Effector memory CD4-positive, alpha-beta T cell (primary cell): ENCODE data around the gene PTPRN.
A peak's percentile ranks its signal among the peaks of the same experiment; 100 is the strongest.
"Not testable (repeated sequence)": the region's sequence is repeated elsewhere in the genome, so short reads cannot be mapped to it uniquely, and the experiment has no call there.

Source experiments
- DNase-seq, 3 donors: peaks; one replicate each; pipeline ENCODE4 v3.0.0-alpha.2; 2020
- H3K27ac ChIP-seq: 2 replicates; pipeline ENCODE4 v1.7.0; 2013; ENCODE audit warnings: mild to moderate bottlenecking, low read length, moderate library complexity; ENCODE audit not compliant: insufficient read depth, poor library complexity, severe bottlenecking
- H3K27me3 ChIP-seq: replicated peaks from 2 replicates; pipeline ENCODE4 v1.7.0; 2013; ENCODE audit warnings: mild to moderate bottlenecking, low read length; ENCODE audit not compliant: insufficient read depth, control insufficient read depth, poor library complexity, severe bottlenecking
- H3K36me3 ChIP-seq: 2 replicates; pipeline ENCODE4 v1.7.0; 2013; ENCODE audit warnings: mild to moderate bottlenecking, low read length, moderate library complexity; ENCODE audit not compliant: control insufficient read depth, insufficient read depth
- H3K4me1 ChIP-seq: 2 replicates; pipeline ENCODE4 v1.7.0; 2013; ENCODE audit warnings: low read length, mild to moderate bottlenecking; ENCODE audit not compliant: control insufficient read depth, insufficient read depth, poor library complexity, severe bottlenecking
- H3K4me3 ChIP-seq: 2 replicates; pipeline ENCODE4 v1.7.0; 2013; ENCODE audit warnings: low read length, low read depth, mild to moderate bottlenecking; ENCODE audit not compliant: insufficient read depth, poor library complexity, severe bottlenecking
- H3K9me3 ChIP-seq: 2 replicates; pipeline ENCODE4 v1.7.0; 2013; ENCODE audit warnings: mild to moderate bottlenecking, low read length, moderate library complexity; ENCODE audit not compliant: control insufficient read depth

PTPRN gene

DNA sequence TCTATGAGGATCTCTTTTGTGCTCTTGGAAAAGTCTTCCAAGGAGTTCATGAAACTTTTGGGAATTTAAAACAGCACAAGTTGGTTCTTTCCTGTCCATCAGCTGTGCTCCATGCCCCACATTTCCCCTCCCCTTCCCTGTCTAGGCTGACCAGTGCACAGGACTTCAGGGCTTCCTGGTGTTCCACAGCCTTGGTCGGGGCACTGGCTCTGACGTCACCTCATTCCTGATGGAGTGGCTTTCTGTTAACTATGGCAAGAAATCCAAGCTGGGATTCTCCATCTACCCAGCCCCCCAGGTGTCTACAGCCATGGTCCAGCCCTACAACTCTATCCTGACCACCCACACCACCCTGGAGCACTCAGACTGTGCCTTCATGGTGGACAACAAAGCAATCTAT lies 38.2 kb downstream of the PTPRN start:
- DNase-seq: no peak
- Histone ChIP-seq H3K27ac (no peak overlapping the region), H3K4me3 (no peak overlapping the region), H3K36me3 (no peaks in the 10 kb centered on the region), H3K9me3 (no peaks in the 10 kb centered on the region), H3K4me1 (no peaks in the 10 kb centered on the region), H3K27me3 (no peaks in the 10 kb centered on the region)

DNA sequence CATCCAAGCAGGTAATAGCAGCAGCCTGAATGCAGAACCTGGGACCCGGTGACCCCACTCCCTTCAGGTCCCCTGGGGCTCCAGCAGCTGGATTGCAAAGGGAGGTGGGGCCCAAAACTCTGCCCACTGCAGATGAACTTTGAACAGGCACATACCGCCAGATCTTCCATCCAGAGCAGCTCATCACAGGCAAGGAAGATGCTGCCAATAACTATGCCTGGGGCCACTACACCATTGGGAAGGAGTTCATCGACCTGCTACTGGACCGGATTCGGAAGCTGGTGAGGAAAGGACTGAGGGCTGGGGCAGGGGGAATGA lies 39.2 kb downstream of the PTPRN start:
- no peaks in the 10 kb centered on the region for H3K36me3 ChIP-seq
- no peaks in the 10 kb centered on the region for H3K27me3 ChIP-seq
- no peaks in the 10 kb centered on the region for H3K9me3 ChIP-seq
- DNase-seq: no peak
- no peaks in the 10 kb centered on the region for H3K4me1 ChIP-seq
- no peak overlapping the region for H3K27ac ChIP-seq
- H3K4me3 ChIP-seq: no peak overlapping the region

DNA sequence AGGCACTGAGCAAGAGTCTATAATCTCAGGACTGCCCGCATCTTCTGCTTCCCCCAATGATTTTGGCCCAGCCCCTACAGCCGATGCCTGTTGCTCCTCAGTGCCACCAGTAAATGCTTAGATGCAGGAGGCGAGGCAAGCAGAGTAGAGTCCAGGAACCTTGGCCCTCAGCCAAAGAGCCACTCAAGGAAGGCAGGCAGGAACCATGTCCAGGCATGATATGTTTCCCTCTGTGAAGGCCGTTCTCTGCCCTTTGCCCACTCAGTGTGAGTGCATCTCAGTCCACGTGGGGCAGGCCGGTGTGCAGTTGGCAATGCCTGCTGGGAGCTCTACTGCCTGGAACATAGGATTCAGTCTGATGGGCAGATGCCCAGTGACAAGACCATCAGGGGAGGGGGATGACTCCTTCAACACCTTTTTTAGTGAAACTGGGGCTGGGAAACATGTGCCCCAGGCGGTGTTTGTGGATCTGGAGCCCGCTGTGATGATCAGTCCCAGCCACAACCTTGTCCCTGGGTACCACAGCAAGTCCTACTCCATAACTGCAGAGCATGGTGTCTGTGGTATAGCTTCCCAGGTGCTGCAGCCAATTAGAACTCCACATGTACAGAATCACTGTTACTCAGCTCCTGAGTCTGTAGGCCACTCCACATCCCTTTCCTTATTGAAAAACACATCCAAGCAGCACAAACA lies 39.7 kb downstream of the PTPRN start:
- no peak overlapping the region for H3K27ac ChIP-seq
- no peaks in the 10 kb centered on the region for H3K27me3 ChIP-seq
- H3K4me1 ChIP-seq: no peaks in the 10 kb centered on the region
- H3K9me3 ChIP-seq: no peaks in the 10 kb centered on the region
- no peaks in the 10 kb centered on the region for H3K36me3 ChIP-seq
- no peak for DNase-seq
- no peak overlapping the region for H3K4me3 ChIP-seq

DNA sequence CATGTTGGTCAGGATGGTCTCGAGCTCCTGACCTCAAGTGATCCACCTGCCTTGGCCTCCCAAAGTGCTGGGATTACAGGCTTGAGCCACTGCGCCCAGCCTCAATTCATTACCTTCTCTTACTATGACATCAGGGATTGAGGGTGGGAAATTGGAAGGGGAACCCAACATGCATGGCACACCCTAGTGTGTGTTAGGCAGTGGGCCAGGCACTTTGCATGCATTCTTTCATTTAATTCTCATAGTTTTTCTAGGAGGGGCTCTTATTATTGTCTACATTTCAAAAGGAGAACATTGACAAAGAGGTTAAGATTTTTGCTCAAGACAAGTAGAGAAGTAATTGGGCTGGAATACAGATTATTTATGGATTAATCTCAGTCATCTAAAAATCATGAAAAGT lies 40.9 kb downstream of the PTPRN start:
- no peak overlapping the region for H3K27ac ChIP-seq
- no peaks in the 10 kb centered on the region for H3K9me3 ChIP-seq
- no peaks in the 10 kb centered on the region for H3K36me3 ChIP-seq
- no peak overlapping the region for H3K4me3 ChIP-seq
- H3K4me1 ChIP-seq: no peaks in the 10 kb centered on the region
- H3K27me3 ChIP-seq: no peaks in the 10 kb centered on the region
- DNase-seq: no peak

DNA sequence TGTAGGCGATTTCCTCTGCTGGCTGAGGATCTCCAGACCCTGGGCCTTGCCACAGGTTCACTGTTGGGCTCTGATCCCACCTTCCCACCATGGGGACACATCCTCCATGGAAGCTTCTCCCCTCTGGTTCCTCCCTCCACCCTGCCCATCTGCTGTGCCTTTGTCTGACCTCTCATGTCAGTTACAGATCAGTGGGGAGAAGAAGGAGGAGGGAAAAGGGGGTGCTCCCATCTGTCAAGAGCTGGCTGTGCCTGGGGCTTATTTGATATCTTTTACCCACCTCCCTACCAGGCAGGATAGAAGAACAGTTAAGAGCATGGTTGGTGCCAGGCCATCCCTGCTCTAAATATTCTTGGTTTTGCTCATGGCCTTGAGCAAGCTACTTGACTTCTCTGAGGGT lies 42.3 kb downstream of the PTPRN start:
- Histone ChIP-seq H3K27ac (no peak overlapping the region), H3K9me3 (no peaks in the 10 kb centered on the region), H3K4me3 (no peak overlapping the region), H3K4me1 (no peaks in the 10 kb centered on the region), H3K36me3 (no peaks in the 10 kb centered on the region), H3K27me3 (no peaks in the 10 kb centered on the region)
- no peak for DNase-seq

DNA sequence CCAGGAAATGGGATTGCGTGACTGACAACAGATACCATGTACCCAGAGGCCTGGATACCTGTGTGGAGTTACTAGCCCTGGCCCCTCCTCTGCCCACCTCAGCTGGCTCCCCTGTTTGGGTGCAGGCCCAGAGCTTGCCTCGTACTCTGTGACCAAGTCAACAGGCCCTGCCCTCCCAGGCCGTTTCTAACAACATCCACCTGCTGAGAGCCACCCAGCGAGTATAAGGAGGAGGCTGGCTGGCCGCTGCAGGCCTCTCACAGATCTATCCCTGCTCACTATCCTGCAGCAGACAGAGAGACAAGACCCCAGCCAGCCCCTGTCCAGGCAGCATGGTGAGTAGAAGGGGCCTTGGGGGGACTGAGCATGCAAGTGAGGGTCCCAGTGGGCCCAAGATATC lies 43.0 kb downstream of the PTPRN start:
- Histone ChIP-seq H3K36me3 (no peaks in the 10 kb centered on the region), H3K4me1 (no peaks in the 10 kb centered on the region), H3K4me3 (no peak overlapping the region), H3K27ac (no peak overlapping the region), H3K27me3 (no peaks in the 10 kb centered on the region), H3K9me3 (no peaks in the 10 kb centered on the region)
- DNase-seq: no peak

DNA sequence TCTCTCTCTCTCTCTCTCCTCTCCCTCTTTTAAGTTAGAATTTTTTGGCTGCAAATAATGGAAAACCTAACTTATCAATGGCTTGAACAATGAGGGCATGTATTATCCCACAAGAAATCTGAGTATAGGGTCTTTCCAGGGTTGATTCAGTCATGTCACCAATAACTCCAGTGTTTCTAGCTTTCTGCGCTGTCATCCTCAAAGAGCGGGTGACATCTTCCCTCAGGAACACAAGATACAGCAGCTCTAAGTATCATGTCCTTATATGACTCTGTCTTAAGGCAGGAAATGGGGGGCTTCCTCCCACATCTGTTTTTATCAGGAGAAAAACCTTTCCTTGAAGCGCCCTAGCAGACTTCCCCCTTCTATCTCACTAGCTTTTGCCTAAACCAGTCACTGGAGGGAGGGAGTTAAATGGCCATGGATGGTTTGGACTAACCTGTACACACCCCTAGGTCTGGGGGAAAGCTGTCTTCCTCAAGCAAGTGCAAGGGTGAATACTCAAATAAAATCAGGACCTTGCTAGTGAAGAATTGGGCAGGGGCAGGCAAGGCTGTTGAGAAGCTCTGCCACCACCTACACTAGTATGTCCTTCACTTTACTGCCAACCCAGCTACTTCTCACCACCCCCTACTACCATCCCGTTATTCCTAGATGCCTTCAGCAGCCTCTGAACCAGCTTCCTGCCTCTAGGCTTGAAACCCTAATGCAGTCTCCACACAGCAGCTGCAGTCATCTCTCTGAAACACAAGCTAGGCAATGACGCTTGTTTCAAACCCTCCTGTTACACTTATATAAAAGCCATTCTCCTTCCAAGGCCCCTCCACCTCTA lies 48.0 kb downstream of the PTPRN start:
- Histone ChIP-seq H3K27me3 (no peaks in the 10 kb centered on the region), H3K4me3 (no peak overlapping the region)
- DNase-seq: no peak

DNA sequence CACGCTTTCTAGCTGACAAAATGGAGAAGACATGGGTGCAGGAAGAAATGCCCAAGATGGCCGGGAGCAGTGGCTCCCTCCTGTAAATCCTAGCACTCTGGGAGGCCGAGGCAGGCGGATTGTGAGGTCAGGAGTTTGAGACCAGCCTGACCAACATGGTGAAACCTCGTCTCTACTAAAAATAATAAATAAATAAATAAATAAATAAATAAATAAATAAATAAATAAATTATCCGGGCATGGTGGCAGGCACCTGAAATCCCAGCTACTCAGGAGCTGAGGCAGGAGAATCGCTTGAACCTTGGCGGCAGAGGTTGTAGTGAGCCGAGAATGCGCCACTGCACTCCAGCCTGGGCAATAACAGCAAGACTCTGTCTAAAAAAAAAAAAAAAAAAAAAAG lies 50.3 kb downstream of the PTPRN start:
- H3K9me3 ChIP-seq, H3K4me3 ChIP-seq, DNase-seq, H3K27me3 ChIP-seq, H3K27ac ChIP-seq, H3K4me1 ChIP-seq, H3K36me3 ChIP-seq: not testable (repeated sequence)

More for the DNA sequence above, 48.0 kb downstream of the PTPRN start:
- H3K36me3 ChIP-seq: no peaks in the 10 kb centered on the region
- no peaks in the 10 kb centered on the region for H3K4me1 ChIP-seq
- H3K27ac ChIP-seq: no peak overlapping the region
- no peaks in the 10 kb centered on the region for H3K9me3 ChIP-seq

DNA sequence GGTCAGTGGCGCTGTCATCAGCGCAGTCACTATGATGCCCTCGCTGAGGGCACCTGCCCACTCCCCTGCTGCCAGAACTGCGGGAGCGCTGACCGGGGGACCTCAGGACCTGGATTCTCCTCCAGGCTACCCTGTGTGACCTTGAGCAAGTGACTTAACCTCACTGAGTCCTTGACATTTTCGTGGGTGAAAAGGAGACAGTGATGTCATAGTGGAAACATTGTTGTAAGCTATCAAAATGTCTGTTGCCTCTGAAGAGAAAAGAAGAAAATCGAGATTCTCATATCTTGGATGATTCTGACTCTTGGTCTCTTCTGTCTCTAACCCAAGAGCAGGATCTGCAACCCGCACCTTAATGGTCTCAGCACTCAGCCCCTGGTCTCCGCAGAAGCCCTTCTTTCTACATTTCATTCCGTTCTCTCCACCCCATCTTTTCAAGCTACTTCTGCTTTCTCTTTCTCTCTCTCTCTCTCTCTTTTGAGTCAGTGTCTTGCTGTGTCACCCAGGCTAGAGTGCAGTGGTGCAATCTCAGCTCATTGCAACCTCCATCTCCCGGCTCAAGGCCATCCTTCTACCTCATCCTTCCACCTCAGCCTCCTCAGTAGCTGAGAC lies 54.5 kb downstream of the PTPRN start:
- Histone ChIP-seq H3K27me3 (no peaks in the 10 kb centered on the region), H3K4me3 (peak overlapping the region; percentile 87), H3K27ac (peak overlapping the region; percentile 94), H3K36me3 (peaks cover 12% of the 10 kb centered on the region), H3K4me1 (peaks cover 29% of the 10 kb centered on the region), H3K9me3 (no peaks in the 10 kb centered on the region)
- DNase-seq: peak in 1 of 3 donors; percentile 41
